Effector memory CD4-positive, alpha-beta T cell (primary cell): ENCODE data around the gene ALOX12B.

Experiments
- DNase-seq, 3 donors: peaks; one replicate each; pipeline ENCODE4 v3.0.0-alpha.2; 2020
- H3K27ac ChIP-seq: 2 replicates; pipeline ENCODE4 v1.7.0; 2013; ENCODE audit warnings: mild to moderate bottlenecking, low read length, moderate library complexity; ENCODE audit not compliant: insufficient read depth, poor library complexity, severe bottlenecking
- H3K27me3 ChIP-seq: replicated peaks from 2 replicates; pipeline ENCODE4 v1.7.0; 2013; ENCODE audit warnings: mild to moderate bottlenecking, low read length; ENCODE audit not compliant: insufficient read depth, control insufficient read depth, poor library complexity, severe bottlenecking
- H3K36me3 ChIP-seq: 2 replicates; pipeline ENCODE4 v1.7.0; 2013; ENCODE audit warnings: mild to moderate bottlenecking, low read length, moderate library complexity; ENCODE audit not compliant: control insufficient read depth, insufficient read depth
- H3K4me1 ChIP-seq: 2 replicates; pipeline ENCODE4 v1.7.0; 2013; ENCODE audit warnings: low read length, mild to moderate bottlenecking; ENCODE audit not compliant: control insufficient read depth, insufficient read depth, poor library complexity, severe bottlenecking
- H3K4me3 ChIP-seq: 2 replicates; pipeline ENCODE4 v1.7.0; 2013; ENCODE audit warnings: low read length, low read depth, mild to moderate bottlenecking; ENCODE audit not compliant: insufficient read depth, poor library complexity, severe bottlenecking
- H3K9me3 ChIP-seq: 2 replicates; pipeline ENCODE4 v1.7.0; 2013; ENCODE audit warnings: mild to moderate bottlenecking, low read length, moderate library complexity; ENCODE audit not compliant: control insufficient read depth
- total RNA-seq, 3 donors: gene quantifications; one replicate each; lab custom pipeline; 2026; lab: John Stamatoyannopoulos, UW

The ALOX12B gene
- total RNA-seq: 0.17 to 0.39 (median 0.35) reads per million in 3 donors

DNA sequence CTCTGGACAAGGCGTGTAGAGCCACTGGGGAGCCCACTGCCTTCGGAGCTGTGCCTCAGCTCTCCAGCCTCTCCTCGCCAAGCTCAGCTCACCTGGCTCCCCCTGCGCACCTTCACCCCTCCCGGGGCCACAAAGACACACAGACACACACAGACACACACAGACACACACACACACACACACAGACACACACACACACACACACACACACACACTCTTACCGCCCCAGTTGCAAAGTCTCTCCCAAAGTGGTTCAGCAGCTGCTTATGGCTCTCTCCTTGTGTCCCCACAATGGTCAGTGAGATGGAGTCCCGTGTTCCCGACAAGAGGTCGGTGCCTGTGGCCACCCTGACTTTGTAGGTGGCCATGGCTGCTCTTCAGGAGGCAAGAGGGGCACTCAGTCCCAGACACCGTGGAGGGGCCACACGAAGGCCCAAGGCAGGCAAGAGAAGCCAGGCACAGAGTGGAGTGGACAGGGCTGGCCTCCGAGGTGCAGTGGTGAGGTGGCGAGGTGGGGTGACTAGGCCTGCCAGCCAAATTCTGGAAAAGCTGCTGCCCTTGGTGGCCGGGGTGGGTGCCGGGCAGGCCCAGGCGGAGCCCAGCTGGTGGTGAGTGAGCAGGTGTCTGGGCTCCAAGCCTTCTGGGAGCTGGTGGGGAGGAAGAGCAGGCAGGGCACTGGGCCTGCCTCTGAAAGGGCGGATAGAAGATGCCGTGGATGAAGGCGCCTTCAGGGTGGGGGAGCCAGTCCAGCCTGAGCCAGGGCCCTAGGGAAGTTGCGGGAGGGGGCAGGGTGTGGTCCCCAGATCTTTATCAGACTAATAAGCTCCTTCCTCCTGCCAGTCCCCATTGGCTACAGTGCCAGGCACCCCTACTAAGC lies at the start of gene ALOX12B:
TSS of gene ALOX12B (minus strand) at position 642 of the 877 bp plus-strand sequence. CDS start at position 368, 274 bp downstream.
- H3K36me3 ChIP-seq: no peaks in the 10 kb centered on the region
- H3K27me3 ChIP-seq: no peaks in the 10 kb centered on the region
- H3K4me3 ChIP-seq: no peak within 1 kb of the TSS
- no peak within 1 kb of the TSS for H3K27ac ChIP-seq
- no peaks in the 10 kb centered on the region for H3K4me1 ChIP-seq
- H3K9me3 ChIP-seq: no peaks in the 10 kb centered on the region
- no peak for DNase-seq

- H3K27ac ChIP-seq: no peak overlapping the region
- H3K27me3 ChIP-seq: no peaks in the 10 kb centered on the region
- peaks cover 7% of the 10 kb centered on the region for H3K4me1 ChIP-seq
- no peaks in the 10 kb centered on the region for H3K36me3 ChIP-seq
- no peak overlapping the region for H3K4me3 ChIP-seq
- no peak for DNase-seq
- H3K9me3 ChIP-seq: no peaks in the 10 kb centered on the region
These were observed 46.4 kb upstream of the ALOX12B start for GRCh38 chr17:8133941-8134340.

GRCh38 chr17:8133399-8133798 lies 45.9 kb upstream of the ALOX12B start:
- H3K36me3 ChIP-seq: no peaks in the 10 kb centered on the region
- H3K27ac ChIP-seq: no peak overlapping the region
- H3K27me3 ChIP-seq: no peaks in the 10 kb centered on the region
- H3K4me1 ChIP-seq: peaks cover 5% of the 10 kb centered on the region
- H3K4me3 ChIP-seq: no peak overlapping the region
- H3K9me3 ChIP-seq: no peaks in the 10 kb centered on the region
- no peak for DNase-seq

GRCh38 chr17:8131844-8132441 lies 44.4 kb upstream of the ALOX12B start:
- Histone ChIP-seq H3K36me3 (no peaks in the 10 kb centered on the region), H3K27me3 (no peaks in the 10 kb centered on the region), H3K4me3 (no peak overlapping the region), H3K9me3 (no peaks in the 10 kb centered on the region), H3K4me1 (peaks cover 3% of the 10 kb centered on the region), H3K27ac (no peak overlapping the region)
- DNase-seq: no peak

- no peak for DNase-seq
- H3K27me3 ChIP-seq: no peaks in the 10 kb centered on the region
- H3K4me1 ChIP-seq: peaks cover 34% of the 10 kb centered on the region
These were observed 40.7 kb upstream of the ALOX12B start for GRCh38 chr17:8128125-8128784.

DNA sequence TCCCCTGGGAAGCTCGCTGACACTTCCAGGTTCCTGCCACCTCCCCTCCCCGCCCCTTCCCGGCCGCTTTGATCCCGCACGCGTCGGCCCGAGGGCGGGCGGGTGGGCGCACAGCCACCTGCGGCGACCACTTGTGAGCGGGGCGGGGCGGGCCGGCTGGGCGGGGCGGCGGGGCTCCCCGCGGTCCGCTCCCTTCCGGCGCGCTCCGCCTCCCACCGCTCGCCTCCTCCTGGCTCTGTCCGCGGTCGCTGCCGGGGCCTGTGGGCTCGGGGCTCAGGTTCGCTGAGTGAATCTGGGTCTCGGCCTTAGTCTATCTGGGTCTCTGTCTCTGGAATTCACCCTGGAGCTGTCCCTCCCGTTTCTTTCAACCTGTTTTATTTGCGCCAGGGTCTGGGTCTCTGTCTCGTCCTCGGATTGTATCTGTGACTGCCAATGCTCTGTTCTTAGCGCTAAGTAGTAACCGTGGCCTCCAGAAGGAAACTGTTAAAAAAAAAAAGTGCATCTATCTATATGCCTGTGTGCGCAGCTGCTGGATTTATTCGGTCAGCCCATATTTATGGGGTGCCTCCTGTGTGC lies 39.1 kb upstream of the ALOX12B start:
- no peaks in the 10 kb centered on the region for H3K9me3 ChIP-seq
- H3K4me3 ChIP-seq: peak overlapping the region; percentile 62
- DNase-seq: peak in 1 of 3 donors; percentile 41
- H3K27ac ChIP-seq: peak overlapping the region; percentile 22
- peaks cover 50% of the 10 kb centered on the region for H3K4me1 ChIP-seq
- no peaks in the 10 kb centered on the region for H3K27me3 ChIP-seq
- no peaks in the 10 kb centered on the region for H3K36me3 ChIP-seq

More at GRCh38 chr17:8128125-8128784, 40.7 kb upstream of the ALOX12B start:
- Histone ChIP-seq H3K27ac (no peak overlapping the region), H3K9me3 (no peaks in the 10 kb centered on the region), H3K4me3 (no peak overlapping the region), H3K36me3 (no peaks in the 10 kb centered on the region)

DNA sequence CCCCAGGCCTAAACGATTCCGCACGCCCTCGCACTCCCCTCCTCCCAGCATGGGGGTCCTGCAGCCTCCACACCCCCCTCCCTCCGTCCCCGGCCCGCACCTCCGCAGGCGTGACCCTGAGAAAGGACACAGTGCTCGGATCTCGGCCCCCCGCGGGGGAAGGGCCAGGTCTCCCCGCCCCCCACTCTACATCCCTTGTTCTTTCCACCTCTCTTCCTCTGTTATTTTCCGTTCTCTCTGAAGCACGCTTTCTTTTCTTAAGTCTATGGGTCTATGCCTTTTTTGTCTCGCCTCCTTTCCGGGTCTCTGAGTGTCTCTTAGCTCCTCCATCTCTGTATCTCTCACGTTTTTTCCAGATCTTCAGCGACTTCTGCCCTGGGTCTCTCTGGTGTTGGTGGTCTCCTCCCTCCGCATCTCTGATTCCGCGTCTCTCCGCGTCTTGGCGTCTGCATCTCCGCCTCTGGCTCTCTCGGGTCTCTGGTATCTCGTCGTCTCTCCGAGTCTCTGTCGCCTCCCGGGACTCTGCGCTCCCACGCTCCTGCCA lies 38.5 kb upstream of the ALOX12B start:
- Histone ChIP-seq H3K36me3 (no peaks in the 10 kb centered on the region), H3K4me3 (peak overlapping the region; percentile 62), H3K27ac (peak overlapping the region; percentile 22), H3K27me3 (no peaks in the 10 kb centered on the region), H3K4me1 (peaks cover 55% of the 10 kb centered on the region), H3K9me3 (no peaks in the 10 kb centered on the region)
- DNase-seq: no peak

GRCh38 chr17:8125154-8125946 lies 37.8 kb upstream of the ALOX12B start:
- Histone ChIP-seq H3K36me3 (no peaks in the 10 kb centered on the region), H3K4me1 (peaks cover 57% of the 10 kb centered on the region), H3K4me3 (peak overlapping the region; percentile 62), H3K27me3 (no peaks in the 10 kb centered on the region), H3K27ac (no peak overlapping the region), H3K9me3 (no peaks in the 10 kb centered on the region)
- DNase-seq: peak; percentile 76 to 87 (median 81)
